ENCODE measurements around the gene KLLN.
A peak's percentile ranks its signal among the peaks of the same experiment; 100 is the strongest.
"Not testable (repeated sequence)": the region's sequence is repeated elsewhere in the genome, so short reads cannot be mapped to it uniquely, and the experiment has no call there.

Gene KLLN

GRCh38 chr10:87863053-87863943 is at the start of gene KLLN, which contains the start of gene PTEN:
KLLN (minus strand) TSS chr10:87863533; CDS start chr10:87862487, 1,046 bp downstream.
PTEN (plus strand) TSS chr10:87863625; CDS start chr10:87864470, 845 bp downstream.
- peak within 1 kb of the TSS; percentile 62 for H3K27ac ChIP-seq (ENCODE audit: low read length)
- peak within 1 kb of the TSS; percentile 91 for H3K9ac ChIP-seq (ENCODE audit: low read depth, low read length)
- H3K4me3 ChIP-seq (ENCODE audit: low read length) = peak within 1 kb of the TSS; percentile 97
- H3K4me1 ChIP-seq (ENCODE audit: insufficient read depth, low read length) = peaks cover 16% of the 10 kb centered on the region; the same call in 1 of the 2 replicates
- H3K27me3 ChIP-seq (ENCODE audit: insufficient read depth, low read length) = peaks cover 12% of the 10 kb centered on the region
- H3K9me3 ChIP-seq (ENCODE audit: insufficient read depth, low read depth, low read length) = no peaks in the 10 kb centered on the region
- no peaks in the 10 kb centered on the region for H3K36me3 ChIP-seq (ENCODE audit: insufficient read depth, low read depth, low read length)

- H3K4me1 ChIP-seq (ENCODE audit: insufficient read depth, low read length); H3K9ac ChIP-seq (ENCODE audit: low read depth, low read length); H3K27ac ChIP-seq (ENCODE audit: low read length); H3K9me3 ChIP-seq (ENCODE audit: insufficient read depth, low read depth, low read length); H3K27me3 ChIP-seq (ENCODE audit: insufficient read depth, low read length); H3K4me3 ChIP-seq (ENCODE audit: low read length): not testable (repeated sequence)
- H3K36me3 ChIP-seq (ENCODE audit: insufficient read depth, low read depth, low read length) = peaks cover 17% of the 10 kb centered on the region
Observed at GRCh38 chr10:87903396-87903795, 40.1 kb upstream of the KLLN start.

DNA sequence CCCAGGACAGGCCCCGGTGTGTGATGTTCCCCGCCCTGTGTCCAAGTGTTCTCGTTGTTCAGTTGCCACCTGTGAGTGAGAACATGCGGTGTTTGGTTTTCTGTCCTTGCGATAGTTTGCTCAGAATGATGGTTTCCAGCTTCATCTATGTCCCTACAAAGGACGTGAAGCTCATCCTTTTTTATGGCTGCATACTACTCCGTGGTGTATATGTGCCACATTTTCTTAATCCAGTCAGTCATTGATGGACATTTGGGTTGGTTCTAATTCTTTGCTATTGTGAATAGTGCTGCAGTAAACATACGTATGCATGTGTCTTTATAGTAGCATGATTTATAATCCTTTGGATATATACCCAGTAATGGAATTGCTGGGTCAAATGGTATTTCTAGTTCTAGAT is 34.6 kb upstream of the KLLN start:
- not testable (repeated sequence) for H3K9ac ChIP-seq (ENCODE audit: low read depth, low read length); H3K4me3 ChIP-seq (ENCODE audit: low read length); H3K27ac ChIP-seq (ENCODE audit: low read length); H3K9me3 ChIP-seq (ENCODE audit: insufficient read depth, low read depth, low read length); H3K4me1 ChIP-seq (ENCODE audit: insufficient read depth, low read length); H3K27me3 ChIP-seq (ENCODE audit: insufficient read depth, low read length)
- peaks cover 21% of the 10 kb centered on the region for H3K36me3 ChIP-seq (ENCODE audit: insufficient read depth, low read depth, low read length)

GRCh38 chr10:87896216-87896615 is 32.9 kb upstream of the KLLN start:
- no peaks in the 10 kb centered on the region for H3K4me1 ChIP-seq (ENCODE audit: insufficient read depth, low read length)
- H3K4me3 ChIP-seq (ENCODE audit: low read length) = no peak overlapping the region
- no peaks in the 10 kb centered on the region for H3K9me3 ChIP-seq (ENCODE audit: insufficient read depth, low read depth, low read length)
- H3K27me3 ChIP-seq (ENCODE audit: insufficient read depth, low read length) = no peaks in the 10 kb centered on the region
- no peak overlapping the region for H3K9ac ChIP-seq (ENCODE audit: low read depth, low read length)
- H3K27ac ChIP-seq (ENCODE audit: low read length) = no peak overlapping the region
- H3K36me3 ChIP-seq (ENCODE audit: insufficient read depth, low read depth, low read length) = peaks cover 21% of the 10 kb centered on the region

DNA sequence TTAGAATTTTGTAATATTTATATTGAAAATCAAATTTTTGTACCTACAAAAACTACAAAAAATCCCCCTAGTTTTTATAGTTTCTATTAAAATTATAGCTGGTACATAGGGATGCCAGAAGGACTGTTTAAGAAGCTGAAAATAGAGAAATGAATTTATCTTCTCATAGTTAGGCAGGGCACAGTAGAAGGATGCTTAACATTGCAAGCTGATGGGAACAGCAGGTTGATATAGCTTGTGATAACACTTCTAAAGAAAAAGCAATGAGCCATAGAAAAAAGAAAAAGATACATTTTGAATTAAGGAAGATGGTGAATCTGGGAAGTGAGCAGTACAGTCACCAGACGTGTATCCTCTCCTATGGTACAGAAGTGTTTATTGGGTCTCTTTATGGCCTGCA is 32.1 kb upstream of the KLLN start:
- no peaks in the 10 kb centered on the region for H3K4me1 ChIP-seq (ENCODE audit: insufficient read depth, low read length)
- H3K27ac ChIP-seq (ENCODE audit: low read length) = no peak overlapping the region
- H3K27me3 ChIP-seq (ENCODE audit: insufficient read depth, low read length) = no peaks in the 10 kb centered on the region
- H3K36me3 ChIP-seq (ENCODE audit: insufficient read depth, low read depth, low read length) = peaks cover 21% of the 10 kb centered on the region
- H3K4me3 ChIP-seq (ENCODE audit: low read length) = no peak overlapping the region
- H3K9me3 ChIP-seq (ENCODE audit: insufficient read depth, low read depth, low read length) = no peaks in the 10 kb centered on the region
- no peak overlapping the region for H3K9ac ChIP-seq (ENCODE audit: low read depth, low read length)

GRCh38 chr10:87887548-87888289 is 24.4 kb upstream of the KLLN start:
- Histone ChIP-seq H3K4me3 (ENCODE audit: low read length) (no peak overlapping the region), H3K27ac (ENCODE audit: low read length) (no peak overlapping the region), H3K4me1 (ENCODE audit: insufficient read depth, low read length) (no peaks in the 10 kb centered on the region), H3K9ac (ENCODE audit: low read depth, low read length) (no peak overlapping the region), H3K9me3 (ENCODE audit: insufficient read depth, low read depth, low read length) (peaks cover 7% of the 10 kb centered on the region), H3K36me3 (ENCODE audit: insufficient read depth, low read depth, low read length) (peaks cover 18% of the 10 kb centered on the region), H3K27me3 (ENCODE audit: insufficient read depth, low read length) (no peaks in the 10 kb centered on the region)

DNA sequence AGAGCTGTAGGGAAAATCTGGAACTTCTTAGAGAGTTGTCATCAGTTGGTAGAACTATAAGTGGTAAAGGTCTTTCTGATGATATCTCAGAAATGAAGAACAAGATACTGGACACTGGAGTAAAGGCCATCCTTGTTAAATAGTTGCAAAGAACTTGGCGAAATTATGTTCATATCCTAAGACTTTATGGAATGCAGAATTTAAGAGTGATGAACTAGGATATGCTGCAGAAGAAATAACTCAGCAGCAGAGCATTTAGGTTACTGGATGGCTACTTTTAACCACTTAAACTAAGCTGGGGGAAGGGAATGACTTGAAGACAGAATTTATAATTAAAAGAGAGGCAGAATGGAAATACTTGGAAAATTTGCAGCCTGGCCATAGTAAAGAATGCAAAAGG is 23.8 kb upstream of the KLLN start:
- Histone ChIP-seq H3K4me1 (ENCODE audit: insufficient read depth, low read length) (no peaks in the 10 kb centered on the region), H3K9ac (ENCODE audit: low read depth, low read length) (no peak overlapping the region), H3K36me3 (ENCODE audit: insufficient read depth, low read depth, low read length) (peaks cover 18% of the 10 kb centered on the region), H3K9me3 (ENCODE audit: insufficient read depth, low read depth, low read length) (peaks cover 7% of the 10 kb centered on the region), H3K27me3 (ENCODE audit: insufficient read depth, low read length) (no peaks in the 10 kb centered on the region), H3K4me3 (ENCODE audit: low read length) (no peak overlapping the region), H3K27ac (ENCODE audit: low read length) (no peak overlapping the region)

GRCh38 chr10:87886635-87887034 is 23.3 kb upstream of the KLLN start:
- Histone ChIP-seq H3K9me3 (ENCODE audit: insufficient read depth, low read depth, low read length) (peaks cover 7% of the 10 kb centered on the region), H3K27ac (ENCODE audit: low read length) (no peak overlapping the region), H3K9ac (ENCODE audit: low read depth, low read length) (no peak overlapping the region), H3K4me1 (ENCODE audit: insufficient read depth, low read length) (no peaks in the 10 kb centered on the region), H3K36me3 (ENCODE audit: insufficient read depth, low read depth, low read length) (peaks cover 18% of the 10 kb centered on the region), H3K27me3 (ENCODE audit: insufficient read depth, low read length) (no peaks in the 10 kb centered on the region), H3K4me3 (ENCODE audit: low read length) (no peak overlapping the region)

GRCh38 chr10:87882555-87883294 is 19.4 kb upstream of the KLLN start:
- no peaks in the 10 kb centered on the region for H3K4me1 ChIP-seq (ENCODE audit: insufficient read depth, low read length)
- no peak overlapping the region for H3K4me3 ChIP-seq (ENCODE audit: low read length)
- no peaks in the 10 kb centered on the region for H3K27me3 ChIP-seq (ENCODE audit: insufficient read depth, low read length)
- H3K9ac ChIP-seq (ENCODE audit: low read depth, low read length) = no peak overlapping the region
- H3K36me3 ChIP-seq (ENCODE audit: insufficient read depth, low read depth, low read length) = peaks cover 21% of the 10 kb centered on the region
- H3K9me3 ChIP-seq (ENCODE audit: insufficient read depth, low read depth, low read length) = peaks cover 7% of the 10 kb centered on the region
- no peak overlapping the region for H3K27ac ChIP-seq (ENCODE audit: low read length)

DNA sequence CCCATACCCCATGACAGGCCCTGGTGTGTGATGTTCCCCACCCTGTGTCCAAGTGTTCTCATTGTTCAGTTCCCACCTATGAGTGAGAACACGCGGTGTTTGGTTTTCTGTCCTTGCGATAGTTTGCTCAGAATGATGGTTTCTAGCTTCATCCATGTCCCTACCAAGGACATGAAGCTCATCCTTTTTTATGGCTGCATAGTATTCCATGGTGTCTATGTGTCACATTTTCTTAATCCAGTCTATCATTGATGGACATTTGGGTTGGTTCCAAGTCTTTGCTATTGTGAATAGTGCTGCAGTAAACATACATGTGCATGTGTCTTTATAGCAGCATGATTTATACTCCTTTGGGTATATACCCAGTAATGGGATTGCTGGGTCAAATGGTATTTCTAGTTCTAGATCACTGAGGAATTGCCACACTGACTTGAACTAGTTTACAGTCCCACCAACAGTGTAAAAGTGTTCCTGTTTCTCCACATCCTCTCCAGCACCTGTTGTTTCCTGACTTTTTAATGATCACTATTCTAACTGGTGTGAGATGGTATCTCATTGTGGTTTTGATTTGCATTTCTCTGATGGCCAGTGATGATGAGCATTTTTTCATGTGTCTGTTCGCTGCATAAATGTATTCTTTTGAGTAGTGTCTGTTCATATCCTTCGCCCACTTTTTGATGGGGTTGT is 18.2 kb upstream of the KLLN start:
- not testable (repeated sequence) for H3K4me3 ChIP-seq (ENCODE audit: low read length); H3K9ac ChIP-seq (ENCODE audit: low read depth, low read length); H3K4me1 ChIP-seq (ENCODE audit: insufficient read depth, low read length); H3K27me3 ChIP-seq (ENCODE audit: insufficient read depth, low read length); H3K9me3 ChIP-seq (ENCODE audit: insufficient read depth, low read depth, low read length); H3K27ac ChIP-seq (ENCODE audit: low read length)
- peaks cover 13% of the 10 kb centered on the region for H3K36me3 ChIP-seq (ENCODE audit: insufficient read depth, low read depth, low read length)

GRCh38 chr10:87880336-87880735 is 17.0 kb upstream of the KLLN start:
- Histone ChIP-seq H3K9ac (ENCODE audit: low read depth, low read length) (no peak overlapping the region), H3K4me1 (ENCODE audit: insufficient read depth, low read length) (no peaks in the 10 kb centered on the region), H3K9me3 (ENCODE audit: insufficient read depth, low read depth, low read length) (no peaks in the 10 kb centered on the region), H3K27me3 (ENCODE audit: insufficient read depth, low read length) (no peaks in the 10 kb centered on the region), H3K36me3 (ENCODE audit: insufficient read depth, low read depth, low read length) (peaks cover 4% of the 10 kb centered on the region; the same call in 1 of the 2 replicates), H3K27ac (ENCODE audit: low read length) (no peak overlapping the region), H3K4me3 (ENCODE audit: low read length) (no peak overlapping the region)
